ENCODE results near the gene PSMG2.

PSMG2 gene

DNA sequence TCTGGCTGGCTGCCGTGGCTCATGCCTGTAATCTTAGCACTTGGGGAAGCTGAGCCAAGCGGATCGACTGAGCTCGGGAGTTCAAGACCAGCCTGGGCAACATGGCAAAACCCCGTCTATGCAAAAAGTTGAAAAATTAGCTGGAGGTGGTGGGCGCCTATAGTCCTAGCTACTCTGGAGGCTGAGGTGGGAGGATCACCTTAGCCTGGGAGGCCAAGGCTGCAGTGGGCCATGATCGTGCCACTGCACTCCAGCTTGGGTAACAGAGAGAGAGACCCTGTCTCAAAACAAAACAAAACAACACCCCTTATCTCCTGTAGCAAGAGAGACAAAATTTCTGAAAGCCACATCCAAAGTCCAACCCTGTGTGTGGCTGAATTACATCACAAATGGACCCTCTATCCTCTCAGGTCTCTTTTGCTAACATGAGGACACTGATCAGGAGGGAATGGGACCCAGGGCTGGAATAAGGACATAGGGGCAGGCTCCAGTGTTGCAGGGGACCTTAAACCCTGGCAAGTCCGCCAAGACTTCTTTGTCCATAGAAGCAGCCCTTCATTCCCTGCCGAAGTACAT is 64.8 kb downstream of the PSMG2 start:
- H3K4me3 ChIP-seq (ENCODE audit: low read depth, low read length, poor library complexity, severe bottlenecking): no peak overlapping the region
- no peaks in the 10 kb centered on the region for H3K4me1 ChIP-seq (ENCODE audit: insufficient read depth, low read length, severe bottlenecking)
- no peaks in the 10 kb centered on the region for H3K36me3 ChIP-seq (ENCODE audit: insufficient read depth, low read length)
- H3K79me2 ChIP-seq (ENCODE audit: insufficient read depth, low read length): no peaks in the 10 kb centered on the region
- no peak overlapping the region for H3K9ac ChIP-seq (ENCODE audit: low read length)
- TF ChIP-seq, protein P1, sequence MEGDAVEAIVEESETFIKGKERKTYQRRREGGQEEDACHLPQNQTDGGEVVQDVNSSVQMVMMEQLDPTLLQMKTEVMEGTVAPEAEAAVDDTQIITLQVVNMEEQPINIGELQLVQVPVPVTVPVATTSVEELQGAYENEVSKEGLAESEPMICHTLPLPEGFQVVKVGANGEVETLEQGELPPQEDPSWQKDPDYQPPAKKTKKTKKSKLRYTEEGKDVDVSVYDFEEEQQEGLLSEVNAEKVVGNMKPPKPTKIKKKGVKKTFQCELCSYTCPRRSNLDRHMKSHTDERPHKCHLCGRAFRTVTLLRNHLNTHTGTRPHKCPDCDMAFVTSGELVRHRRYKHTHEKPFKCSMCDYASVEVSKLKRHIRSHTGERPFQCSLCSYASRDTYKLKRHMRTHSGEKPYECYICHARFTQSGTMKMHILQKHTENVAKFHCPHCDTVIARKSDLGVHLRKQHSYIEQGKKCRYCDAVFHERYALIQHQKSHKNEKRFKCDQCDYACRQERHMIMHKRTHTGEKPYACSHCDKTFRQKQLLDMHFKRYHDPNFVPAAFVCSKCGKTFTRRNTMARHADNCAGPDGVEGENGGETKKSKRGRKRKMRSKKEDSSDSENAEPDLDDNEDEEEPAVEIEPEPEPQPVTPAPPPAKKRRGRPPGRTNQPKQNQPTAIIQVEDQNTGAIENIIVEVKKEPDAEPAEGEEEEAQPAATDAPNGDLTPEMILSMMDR (IDR thresholded peaks at IDR 0.05; ENCODE audit: low read length): no peak
- TF ChIP-seq EZH2 (IDR thresholded peaks at IDR 0.05; ENCODE audit: borderline replicate concordance, low read length): no peak
- no peak overlapping the region for H3K4me2 ChIP-seq (ENCODE audit: low read length)
- no peak overlapping the region for H3K27ac ChIP-seq (ENCODE audit: low read depth, low read length, poor library complexity, severe bottlenecking)
- peaks cover 6% of the 10 kb centered on the region; the same call in 1 of the 2 replicates for H3K27me3 ChIP-seq (ENCODE audit: insufficient read depth, low read length)
- H3K9me3 ChIP-seq (ENCODE audit: low read length): no peaks in the 10 kb centered on the region
- H3F3A ChIP-seq (ENCODE audit: insufficient read depth, low read length): no peaks in the 10 kb centered on the region
- no peaks in the 10 kb centered on the region for H4K20me1 ChIP-seq (ENCODE audit: insufficient read depth, low read length)
- H3K9me2 ChIP-seq (ENCODE audit: low read depth, low read length): no peaks in the 10 kb centered on the region
- H2AFZ ChIP-seq (ENCODE audit: low read length): no peak overlapping the region

DNA sequence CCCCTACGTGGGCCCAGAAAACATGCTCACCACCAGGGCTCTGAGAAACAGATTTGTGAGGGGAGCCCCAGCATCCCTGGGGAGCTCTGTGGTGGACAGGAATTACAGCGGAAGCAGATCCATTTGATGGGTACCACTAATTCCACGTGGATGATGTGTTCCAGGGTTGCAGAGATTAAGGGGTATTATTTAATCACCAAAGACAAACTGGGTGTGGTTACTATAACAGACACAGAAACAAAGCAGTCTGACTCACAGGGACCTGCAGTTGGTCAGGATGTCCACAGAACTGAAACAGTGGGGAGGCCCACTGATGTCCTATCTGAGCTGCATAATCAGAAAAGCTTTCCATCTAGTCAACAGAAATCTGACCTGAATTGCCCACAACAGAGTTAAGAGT is 65.8 kb downstream of the PSMG2 start:
- H3K36me3 ChIP-seq (ENCODE audit: insufficient read depth, low read length): no peaks in the 10 kb centered on the region
- H3K9me2 ChIP-seq (ENCODE audit: low read depth, low read length): no peaks in the 10 kb centered on the region
- no peak overlapping the region for H3K4me3 ChIP-seq (ENCODE audit: low read depth, low read length, poor library complexity, severe bottlenecking)
- H3K27ac ChIP-seq (ENCODE audit: low read depth, low read length, poor library complexity, severe bottlenecking): no peak overlapping the region
- H3K27me3 ChIP-seq (ENCODE audit: insufficient read depth, low read length): peaks cover 6% of the 10 kb centered on the region; the same call in 1 of the 2 replicates
- H3K79me2 ChIP-seq (ENCODE audit: insufficient read depth, low read length): no peaks in the 10 kb centered on the region
- H3K4me2 ChIP-seq (ENCODE audit: low read length): no peak overlapping the region
- H3K9ac ChIP-seq (ENCODE audit: low read length): no peak overlapping the region
- no peaks in the 10 kb centered on the region for H4K20me1 ChIP-seq (ENCODE audit: insufficient read depth, low read length)
- no peak overlapping the region for H2AFZ ChIP-seq (ENCODE audit: low read length)
- H3K4me1 ChIP-seq (ENCODE audit: insufficient read depth, low read length, severe bottlenecking): no peaks in the 10 kb centered on the region
- no peaks in the 10 kb centered on the region for H3K9me3 ChIP-seq (ENCODE audit: low read length)
- H3F3A ChIP-seq (ENCODE audit: insufficient read depth, low read length): no peaks in the 10 kb centered on the region
- TF ChIP-seq, protein P1 (IDR thresholded peaks at IDR 0.05; ENCODE audit: low read length): no peak
- TF ChIP-seq EZH2 (IDR thresholded peaks at IDR 0.05; ENCODE audit: borderline replicate concordance, low read length): no peak

DNA sequence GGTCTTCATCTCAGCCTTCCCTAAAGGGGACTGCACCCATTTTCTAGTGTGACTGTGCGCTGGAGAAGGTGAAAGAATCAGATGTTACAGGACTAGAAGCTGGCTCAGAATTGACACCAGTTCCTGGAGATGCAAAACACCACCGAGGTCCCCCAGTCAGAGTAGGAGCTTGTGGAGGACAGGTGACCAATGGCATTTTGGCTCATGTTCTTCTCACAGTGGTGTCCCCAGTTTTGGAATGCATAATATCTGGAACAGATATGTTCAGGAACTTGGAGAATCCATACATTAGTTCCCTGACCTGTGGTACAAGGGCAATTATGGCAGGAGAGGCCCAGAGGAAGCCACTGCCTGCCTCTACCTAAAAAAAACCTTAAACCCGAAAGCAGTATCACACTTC is 66.3 kb downstream of the PSMG2 start:
- TF ChIP-seq, protein P1 (IDR thresholded peaks at IDR 0.05; ENCODE audit: low read length): no peak
- no peak for TF ChIP-seq EZH2 (IDR thresholded peaks at IDR 0.05; ENCODE audit: borderline replicate concordance, low read length)
- Histone ChIP-seq H3K4me3 (ENCODE audit: low read depth, low read length, poor library complexity, severe bottlenecking) (no peak overlapping the region), H3K36me3 (ENCODE audit: insufficient read depth, low read length) (no peaks in the 10 kb centered on the region), H3F3A (ENCODE audit: insufficient read depth, low read length) (no peaks in the 10 kb centered on the region), H3K79me2 (ENCODE audit: insufficient read depth, low read length) (no peaks in the 10 kb centered on the region), H3K9me2 (ENCODE audit: low read depth, low read length) (no peaks in the 10 kb centered on the region), H3K4me1 (ENCODE audit: insufficient read depth, low read length, severe bottlenecking) (no peaks in the 10 kb centered on the region), H2AFZ (ENCODE audit: low read length) (no peak overlapping the region), H3K27ac (ENCODE audit: low read depth, low read length, poor library complexity, severe bottlenecking) (no peak overlapping the region), H4K20me1 (ENCODE audit: insufficient read depth, low read length) (no peaks in the 10 kb centered on the region), H3K9ac (ENCODE audit: low read length) (no peak overlapping the region), H3K9me3 (ENCODE audit: low read length) (no peaks in the 10 kb centered on the region), H3K27me3 (ENCODE audit: insufficient read depth, low read length) (peaks cover 6% of the 10 kb centered on the region; the same call in 1 of the 2 replicates), H3K4me2 (ENCODE audit: low read length) (no peak overlapping the region)

Measured in OCI-LY1 (cell line).